HG03039 (cell line): Measurements from ENCODE around the gene ACAA2.

Experiments used
- ATAC-seq: cut with Tn5 transposase; IDR thresholded peaks from one replicate; pipeline ENCODE4 v1.9.1; 2021; ENCODE audit warnings: mild to moderate bottlenecking, moderate library complexity; ENCODE audit not compliant: unreplicated experiment

ACAA2 gene

DNA sequence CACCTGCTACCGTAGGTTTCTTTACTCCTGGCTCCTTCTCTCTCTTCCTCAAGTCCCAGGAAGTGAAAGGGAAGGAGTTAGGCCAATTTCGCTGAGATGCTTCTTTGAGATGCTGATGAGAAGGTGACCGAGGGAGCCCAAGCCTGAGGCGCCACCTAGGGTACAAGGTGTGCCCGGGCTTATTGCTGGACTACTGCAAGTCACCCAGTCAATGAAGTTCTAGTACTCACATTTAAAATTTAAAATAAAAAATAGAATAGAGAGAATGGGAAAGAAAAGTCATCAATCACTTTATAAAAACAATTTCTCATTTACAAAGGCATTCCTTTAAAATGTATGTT lies 45.3 kb downstream of the ACAA2 start:
- no peak for ATAC-seq

DNA sequence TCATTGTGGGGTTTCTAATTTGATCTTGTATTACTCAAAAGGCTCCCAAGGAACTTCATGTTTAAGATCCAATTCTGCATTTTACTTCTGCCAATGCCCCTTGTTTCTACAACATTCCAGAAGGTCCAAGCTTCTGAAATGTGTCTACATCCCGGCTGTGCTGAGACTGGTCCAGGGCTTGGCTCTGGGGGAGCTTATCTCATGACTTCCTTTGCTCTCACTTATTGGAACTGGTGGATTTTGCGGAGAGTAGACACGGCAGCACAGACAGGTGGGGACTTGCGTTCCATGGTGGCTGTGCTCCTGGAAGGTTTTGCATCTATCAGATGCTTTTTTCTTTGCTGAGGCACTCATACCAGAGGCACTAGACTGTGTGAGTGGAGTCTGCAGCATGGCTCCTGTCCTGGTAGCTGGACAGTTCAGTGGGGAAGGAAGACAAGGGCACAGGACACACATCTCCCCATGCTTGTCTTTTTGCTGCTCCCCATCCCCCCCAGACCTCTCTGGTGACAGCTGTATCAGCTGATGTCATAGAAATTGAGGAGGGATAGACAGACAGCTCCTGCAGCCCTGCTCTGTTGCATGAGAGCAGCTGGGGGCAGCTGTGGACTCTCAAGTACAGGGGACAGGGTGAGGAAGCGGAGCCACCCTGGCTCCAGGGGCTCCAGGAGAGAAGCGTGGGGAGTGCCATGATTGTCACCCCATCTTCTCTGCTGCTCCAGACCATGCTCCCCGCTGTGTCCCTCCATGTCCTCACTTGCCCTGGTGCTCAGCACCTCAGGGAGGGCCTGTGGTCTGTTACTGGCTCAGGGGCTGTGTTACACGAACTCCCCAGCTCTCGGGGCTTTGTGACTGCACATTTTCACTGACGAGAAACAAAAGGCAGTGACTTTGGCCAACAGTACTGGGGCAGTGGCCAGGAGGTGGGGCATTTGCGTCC lies 46.0 kb downstream of the ACAA2 start:
- ATAC-seq, result no peak

DNA sequence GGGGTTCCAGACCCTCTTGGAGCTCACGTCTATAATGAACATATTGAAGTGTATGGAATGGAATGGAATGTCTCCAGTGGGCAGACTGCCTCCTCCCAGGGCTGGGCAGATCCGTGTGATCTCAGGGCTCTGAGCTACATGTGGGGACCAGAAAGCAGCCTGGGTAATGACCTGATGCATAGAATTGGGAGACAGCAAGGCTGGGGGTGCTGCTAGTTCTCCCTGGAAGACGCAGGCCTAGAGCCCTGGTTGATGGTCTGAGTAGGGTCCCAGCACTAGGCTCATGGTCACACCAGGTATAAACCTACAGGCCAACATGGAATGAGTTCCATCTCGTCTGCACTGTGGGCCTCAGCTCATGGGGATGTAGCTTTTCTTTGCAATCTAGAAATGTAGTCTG lies 46.7 kb downstream of the ACAA2 start:
- ATAC-seq, result no peak

DNA sequence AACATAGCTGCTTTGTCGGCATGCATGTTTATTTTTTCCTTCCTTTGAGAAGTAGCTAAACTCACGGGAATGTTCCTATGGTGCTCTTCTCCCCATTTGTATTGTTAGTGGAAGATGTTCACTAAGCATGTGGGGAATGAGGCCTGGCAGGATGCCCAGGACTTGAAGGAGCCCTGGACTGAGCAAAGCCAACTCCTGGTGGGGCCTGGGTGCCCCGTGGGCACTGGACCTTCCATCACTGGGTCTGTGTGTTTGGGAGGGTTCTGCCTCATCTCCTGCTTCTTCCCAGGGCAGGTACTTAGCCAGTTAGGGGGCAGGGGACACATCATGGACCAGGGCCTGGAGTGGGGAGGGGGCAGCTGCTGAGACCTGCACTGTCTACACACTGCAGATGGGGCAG lies 49.3 kb downstream of the ACAA2 start:
- no peak for ATAC-seq

DNA sequence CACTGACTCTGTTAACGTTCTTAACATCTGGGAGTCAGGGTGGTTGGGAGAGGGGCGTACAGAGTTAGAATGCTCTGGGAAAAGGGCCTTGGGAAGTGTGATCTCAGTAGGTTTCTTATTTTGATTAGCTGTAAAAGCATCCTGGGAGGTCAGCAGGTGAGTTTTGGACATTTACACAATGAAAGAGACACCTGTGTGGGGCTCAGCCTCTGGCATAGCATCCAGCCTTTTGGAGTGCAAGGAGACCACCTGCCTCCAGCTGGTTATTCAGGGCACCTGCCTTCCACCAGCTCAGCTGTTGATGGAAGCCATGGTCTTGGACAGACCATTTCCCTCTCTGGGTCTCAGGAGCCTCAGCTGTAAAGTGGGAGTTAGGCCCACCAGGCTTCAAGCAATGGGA lies 49.7 kb downstream of the ACAA2 start:
- ATAC-seq, result no peak

DNA sequence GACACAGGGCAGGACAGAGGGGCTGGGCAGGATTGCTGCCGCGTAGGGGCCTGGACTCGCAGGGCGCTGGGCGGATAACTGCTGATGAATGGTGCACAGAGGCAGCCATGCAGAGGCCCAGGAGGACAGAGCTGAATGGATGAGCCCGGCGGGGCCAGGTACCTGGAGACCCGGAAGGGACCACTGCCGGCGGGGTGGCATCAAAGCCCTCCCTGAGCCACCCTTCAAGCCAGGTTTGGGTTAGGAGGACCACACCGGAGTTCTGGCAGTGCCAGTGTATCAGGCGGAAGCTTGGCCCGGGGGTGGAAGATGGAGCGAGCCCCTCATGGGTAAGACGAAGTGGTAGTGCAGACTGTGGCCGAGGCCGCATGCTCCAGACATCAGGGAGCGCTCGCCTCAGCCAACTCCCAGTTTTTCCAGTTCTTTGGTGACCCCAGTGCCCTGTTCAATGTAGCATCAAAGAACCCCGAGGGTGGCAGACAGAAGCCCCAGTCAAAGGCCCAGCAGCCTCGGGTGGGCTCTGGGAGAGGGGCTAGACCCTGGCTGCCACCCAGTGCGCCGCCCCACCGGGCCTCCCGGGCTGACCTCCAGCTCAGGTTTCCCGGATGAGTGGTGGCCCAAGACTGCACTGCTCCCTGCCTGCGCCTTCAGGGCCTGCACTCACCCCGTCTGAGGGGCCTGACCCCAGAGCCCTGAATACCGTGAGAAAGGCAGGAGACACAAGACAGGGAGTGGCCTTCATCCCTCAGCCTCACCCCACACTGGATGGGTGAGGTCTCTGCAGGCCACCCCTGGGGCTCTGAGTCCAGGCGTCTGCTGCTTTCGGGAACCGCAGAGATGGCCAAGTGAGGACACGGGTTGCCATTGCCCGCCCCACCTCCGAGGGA lies 50.9 kb downstream of the ACAA2 start:
- no peak for ATAC-seq

DNA sequence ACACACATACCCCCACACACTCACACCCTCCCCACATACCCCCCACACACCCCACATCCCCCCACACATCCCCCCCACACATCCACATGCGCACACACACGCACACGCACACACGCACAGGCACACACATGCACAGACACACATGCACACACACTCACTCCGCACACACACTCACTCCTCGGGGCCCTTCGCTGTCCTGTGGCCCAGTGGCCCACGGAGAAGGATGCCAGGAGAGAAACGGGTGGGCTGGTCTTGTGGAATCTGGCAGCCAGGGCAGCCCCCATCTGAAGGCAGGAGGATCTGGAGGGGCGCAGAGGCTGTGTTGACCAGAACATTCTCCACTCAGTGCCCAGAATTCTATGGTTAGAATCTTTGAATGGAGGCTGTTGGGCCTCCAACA lies 51.6 kb downstream of the ACAA2 start:
- ATAC-seq, result no peak

DNA sequence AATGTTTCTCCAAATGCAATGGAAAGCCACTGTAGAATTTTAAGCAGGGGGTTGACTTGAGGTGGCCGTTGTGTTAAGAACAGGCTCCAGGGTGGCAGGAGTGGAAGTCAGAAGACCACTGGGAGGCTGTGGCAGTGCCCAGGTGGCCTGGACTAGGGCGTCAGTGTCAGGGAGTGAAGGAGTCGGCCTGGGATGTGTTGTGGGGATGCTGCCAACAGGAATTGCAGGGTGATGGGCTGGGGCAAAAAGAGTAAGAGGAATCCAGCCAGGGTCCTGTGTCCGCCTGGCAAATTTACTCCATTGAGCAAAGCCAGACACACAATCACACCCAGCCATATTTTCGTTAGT lies 55.1 kb downstream of the ACAA2 start:
- no peak for ATAC-seq

DNA sequence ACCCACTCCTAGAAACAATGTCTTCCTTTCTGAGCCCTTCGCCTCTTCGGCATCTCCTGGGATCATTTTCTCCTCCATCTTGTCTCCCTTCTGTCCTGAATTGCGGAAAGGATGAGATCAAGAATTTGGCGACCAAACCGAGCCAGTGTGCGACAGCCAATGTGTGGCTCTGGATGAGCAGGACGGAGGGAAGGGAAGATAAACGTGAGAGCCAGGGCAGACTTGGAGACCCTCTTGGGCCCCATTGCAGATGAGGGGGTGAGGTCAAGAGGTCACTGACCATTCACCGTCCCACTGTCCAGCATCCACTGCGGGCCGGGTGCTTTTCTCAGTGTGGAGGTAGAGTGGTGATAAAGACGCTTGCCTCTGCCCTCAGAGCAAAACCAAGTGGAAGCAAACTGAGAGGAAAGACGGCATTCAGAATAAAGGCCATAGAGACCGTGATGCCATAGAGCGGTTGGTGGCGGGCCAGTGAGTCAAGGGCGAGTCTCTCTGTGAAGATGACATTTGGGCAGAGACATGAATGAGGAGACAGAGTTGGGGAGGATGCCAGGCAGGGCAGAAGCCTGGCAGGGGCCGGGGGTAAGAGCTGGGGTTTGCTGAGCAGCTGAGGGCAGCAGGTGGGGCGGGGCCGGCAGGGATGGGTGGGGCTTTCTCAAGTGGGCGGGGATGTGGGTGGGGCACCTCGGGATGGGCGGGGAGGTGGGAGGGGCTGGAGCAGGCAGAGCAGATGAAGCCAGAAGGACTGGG lies 55.6 kb downstream of the ACAA2 start:
- no peak for ATAC-seq

DNA sequence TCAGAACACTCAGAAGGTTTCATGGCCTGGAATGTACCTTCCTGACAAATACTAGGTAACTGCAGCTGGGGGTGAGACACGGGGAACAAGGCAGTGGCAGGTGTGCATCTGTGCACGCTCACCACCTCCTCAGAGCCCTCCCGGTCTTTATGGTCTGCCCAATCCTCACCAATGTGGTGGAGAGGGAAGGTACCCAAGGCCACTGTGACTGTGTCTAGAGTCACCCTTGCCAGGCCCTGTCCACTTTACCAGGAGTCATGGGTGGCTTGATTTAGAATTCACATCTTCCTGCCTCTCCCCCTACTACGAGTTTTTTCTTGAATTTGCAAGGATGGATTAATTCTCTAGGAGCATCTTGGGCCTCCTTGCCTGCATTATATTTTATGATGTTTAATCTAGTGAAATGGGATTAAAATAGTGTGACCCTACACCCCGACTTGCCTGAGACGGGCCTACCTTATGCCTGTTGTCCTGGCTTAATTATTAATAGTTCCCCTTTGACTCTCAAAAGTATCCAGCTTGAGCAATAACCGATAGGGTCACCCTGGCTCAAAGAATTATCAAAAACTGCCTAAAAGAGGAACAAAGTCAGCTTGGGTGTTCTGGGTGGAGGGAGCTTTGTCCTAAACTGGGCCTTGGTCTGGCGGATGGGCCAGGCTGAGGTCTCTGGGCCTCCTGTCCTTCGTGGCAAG lies 56.5 kb downstream of the ACAA2 start:
- ATAC-seq, result no peak

DNA sequence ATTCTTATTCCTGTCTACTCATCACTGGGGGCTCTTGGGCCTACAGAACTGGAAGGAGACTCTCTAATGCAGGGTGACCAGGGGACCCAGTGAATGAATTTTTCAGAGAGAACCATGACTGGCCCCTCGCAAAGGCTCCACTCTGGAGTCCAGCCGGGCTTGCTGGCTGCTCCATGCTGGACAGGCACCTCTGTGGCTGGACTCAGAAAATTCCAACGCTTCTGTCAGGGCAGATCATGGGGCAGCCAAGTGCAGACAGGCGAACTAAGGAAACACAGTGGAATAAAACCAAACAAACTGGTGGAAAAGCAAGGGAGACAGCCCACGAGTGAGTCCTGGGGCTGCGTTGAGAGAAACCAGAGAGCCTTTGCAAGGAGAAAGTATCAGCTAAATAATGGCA lies 57.2 kb downstream of the ACAA2 start:
- no peak for ATAC-seq

DNA sequence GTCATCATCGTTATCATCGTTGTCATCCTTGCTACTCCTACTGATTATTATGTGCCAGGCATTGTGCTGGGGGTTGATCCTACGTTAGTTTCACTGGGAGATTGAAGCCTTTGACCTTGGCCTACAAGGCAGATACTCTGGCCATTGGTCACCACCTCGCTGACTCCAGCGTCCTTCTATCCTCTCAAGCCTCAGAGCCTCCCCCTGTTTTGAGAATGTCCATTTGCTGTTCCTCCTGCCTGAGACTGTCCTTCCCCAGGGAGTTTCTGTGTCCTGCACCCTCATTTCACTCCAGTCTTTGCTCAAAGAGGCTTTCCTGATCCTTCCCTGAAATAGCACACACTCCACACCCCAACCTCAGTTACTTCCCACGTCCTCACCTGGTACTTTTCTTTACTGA lies 57.8 kb downstream of the ACAA2 start:
- no peak for ATAC-seq

DNA sequence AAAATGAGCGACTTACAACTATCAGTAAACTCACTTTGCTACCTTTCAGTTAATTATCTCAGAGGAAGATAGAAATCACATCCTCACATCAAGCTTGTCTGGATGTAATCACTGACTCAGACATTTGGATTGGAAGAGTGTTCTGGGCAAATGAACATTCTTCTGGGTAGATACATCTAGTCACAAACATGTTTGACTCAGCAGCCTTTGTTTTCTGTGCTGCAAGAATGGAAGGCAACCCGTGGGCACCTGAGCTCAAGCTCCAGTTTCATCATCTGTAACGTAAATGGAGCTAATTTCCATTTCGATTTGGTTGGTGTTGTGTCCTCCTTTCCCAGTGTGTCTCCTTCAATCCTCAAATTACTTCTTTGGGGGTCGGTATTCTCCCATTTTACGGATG lies 58.5 kb downstream of the ACAA2 start:
- no peak for ATAC-seq

DNA sequence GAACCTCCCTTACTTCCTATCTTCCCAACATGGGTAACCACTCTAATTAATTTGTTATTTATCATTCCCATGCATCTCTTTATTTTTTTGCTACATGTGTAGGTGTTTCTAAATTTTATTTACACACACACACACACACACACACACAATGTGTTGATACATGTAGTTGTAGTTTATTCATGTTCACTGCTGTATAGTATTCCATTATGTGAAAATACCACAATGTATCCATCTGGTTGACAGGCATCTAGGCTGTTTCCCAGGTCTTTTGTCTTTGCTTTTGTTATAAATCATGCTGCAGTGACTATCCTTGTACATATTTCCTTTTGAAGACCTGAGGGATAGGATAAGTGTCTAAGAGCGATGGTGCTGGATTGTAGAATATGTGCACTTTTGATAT lies 59.7 kb downstream of the ACAA2 start:
- no peak for ATAC-seq

DNA sequence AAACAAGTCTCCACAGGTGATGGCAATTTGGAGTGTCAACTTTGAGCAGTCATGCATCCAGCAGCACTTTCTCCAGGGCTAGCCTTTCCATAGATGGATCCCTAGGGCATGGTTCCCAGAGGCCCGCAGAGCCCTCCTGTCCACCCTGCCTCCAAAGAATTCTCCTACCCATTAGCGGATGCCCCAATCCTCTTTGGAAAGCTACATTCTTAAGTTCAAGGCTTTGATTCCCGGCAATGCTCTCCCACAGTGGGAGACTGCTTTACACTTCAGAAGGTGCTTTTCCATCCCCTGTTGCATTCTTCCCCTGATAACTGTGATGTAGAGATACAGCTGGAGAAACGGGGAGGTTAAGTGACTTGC lies 61.3 kb downstream of the ACAA2 start:
- ATAC-seq, result no peak

DNA sequence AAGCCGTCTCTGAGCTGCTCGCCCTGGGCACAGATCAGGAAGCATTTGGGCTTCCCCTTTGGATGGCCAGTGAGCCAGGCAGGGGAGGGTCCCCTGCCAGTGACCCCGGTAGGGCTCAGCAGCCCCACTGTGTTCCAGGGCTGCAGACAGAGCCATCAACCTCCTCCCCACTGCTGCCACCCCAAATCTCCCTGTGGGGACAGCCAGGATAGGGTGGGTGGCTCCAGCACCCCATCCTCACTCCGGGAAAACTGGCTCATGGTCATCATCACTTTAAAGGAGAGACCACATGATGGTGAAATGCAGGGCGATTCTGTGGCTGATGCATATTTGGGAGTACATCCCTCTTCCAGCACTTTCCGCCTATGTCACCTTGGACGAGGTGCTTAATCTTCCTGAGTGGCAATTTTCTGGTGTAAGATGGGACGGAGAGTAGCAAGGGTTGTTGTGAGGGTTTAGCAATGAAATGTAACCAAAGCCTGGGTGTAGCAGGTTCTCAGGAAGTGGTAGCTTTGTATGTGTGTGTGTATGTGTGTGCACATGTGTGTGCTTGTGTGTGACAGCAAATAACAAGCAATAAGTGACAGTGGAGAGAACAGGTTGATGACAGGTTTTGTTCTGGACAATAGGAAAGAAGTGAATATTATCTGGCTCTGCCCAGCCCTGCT lies 61.8 kb downstream of the ACAA2 start:
- ATAC-seq, result no peak

DNA sequence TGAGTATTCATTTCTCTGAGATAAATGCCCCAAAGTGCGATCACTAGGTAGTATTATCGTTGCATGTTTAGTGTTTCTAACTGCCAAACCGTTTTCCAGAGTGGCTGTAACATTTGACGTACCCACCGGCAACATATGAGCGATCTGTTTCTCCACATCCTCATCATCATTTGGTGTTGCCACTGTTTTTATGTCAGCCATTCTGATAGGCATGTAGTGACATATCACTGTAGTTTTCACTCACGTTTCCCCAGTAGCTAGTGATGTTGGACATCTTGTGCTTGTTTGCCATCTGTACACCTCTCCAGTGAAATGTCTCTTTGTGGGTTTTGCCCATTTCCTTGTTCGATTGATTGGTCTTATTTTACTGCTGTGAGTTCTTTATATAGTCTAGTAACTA lies 63.8 kb downstream of the ACAA2 start:
- ATAC-seq, result no peak

DNA sequence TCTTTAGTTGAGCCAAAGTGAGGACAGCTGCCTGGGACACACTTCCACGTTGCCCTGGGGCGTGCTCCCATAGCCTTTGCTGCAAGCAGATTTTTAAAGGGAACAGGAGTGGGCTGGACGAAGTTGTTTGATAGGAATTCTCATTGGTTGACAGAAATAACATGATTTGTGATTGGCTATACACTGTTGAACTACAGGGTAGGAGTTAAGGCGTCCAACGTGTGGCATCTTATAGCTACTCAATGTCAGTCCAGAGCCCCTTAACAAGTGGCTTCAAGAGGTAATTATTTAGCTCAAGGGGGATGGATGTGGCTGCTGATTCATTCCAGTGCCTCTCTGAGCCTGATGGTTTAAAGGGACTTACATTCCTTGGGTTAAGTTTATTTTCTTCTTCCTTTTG lies 65.5 kb downstream of the ACAA2 start:
- no peak for ATAC-seq

DNA sequence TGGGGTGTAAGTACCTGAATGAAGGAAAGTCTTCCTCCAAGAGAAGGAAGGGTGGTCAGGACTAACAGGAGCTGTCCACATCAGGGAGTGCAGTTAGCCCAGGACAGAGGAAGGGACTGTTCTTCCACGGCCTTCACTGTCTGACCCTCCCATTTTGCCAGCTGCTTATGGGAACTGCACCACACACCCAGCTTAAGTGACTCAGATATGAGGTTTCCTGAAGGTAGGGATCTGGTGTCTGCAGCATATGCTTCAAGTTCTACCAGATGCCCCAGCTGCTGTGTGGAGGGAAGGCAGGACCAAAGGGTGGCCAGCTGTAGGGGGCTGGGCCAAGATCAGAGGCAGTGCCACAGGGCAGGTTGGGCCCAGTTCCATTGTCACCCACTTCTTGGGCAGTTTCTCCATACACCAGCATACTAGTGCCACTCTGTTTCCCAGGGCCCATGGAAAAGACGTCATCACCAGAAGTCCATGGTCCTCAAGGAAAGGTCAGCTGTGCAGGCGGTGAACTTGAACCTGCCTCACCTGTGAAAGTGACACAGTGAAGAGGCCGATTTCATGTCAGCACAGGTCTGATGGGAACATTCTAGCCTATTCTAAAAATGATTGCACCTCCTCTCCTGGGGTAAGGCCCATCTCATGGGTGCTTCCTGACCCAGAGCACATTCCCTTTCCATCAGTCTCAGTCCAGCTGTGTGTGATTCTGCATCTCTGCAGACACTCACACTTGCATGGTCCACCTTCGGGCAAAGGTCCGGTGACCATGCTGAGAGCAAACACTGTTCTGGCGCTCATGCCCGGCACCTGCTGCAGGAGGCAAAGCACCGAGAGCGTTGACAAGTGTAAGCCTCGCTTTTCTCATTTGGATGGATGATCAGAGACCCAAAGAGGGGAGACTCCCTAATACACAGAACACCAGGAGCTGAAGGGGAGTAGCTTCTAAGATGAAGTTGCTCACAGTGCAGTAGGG lies 68.0 kb downstream of the ACAA2 start:
- no peak for ATAC-seq
